ENCODE data around the gene CCDC183.
A peak's percentile ranks its signal among the peaks of the same experiment; 100 is the strongest.
"Not testable (repeated sequence)": the region's sequence is repeated elsewhere in the genome, so short reads cannot be mapped to it uniquely, and the experiment has no call there.

Gene CCDC183

GRCh38 chr9:136839229-136840139 lies 43.3 kb downstream of the CCDC183 start:
- DNase-seq (ENCODE audit: low read depth) = no peak

GRCh38 chr9:136840140-136840876 lies 44.2 kb downstream of the CCDC183 start:
- DNase-seq (ENCODE audit: low read depth) = no peak

GRCh38 chr9:136840877-136841645 lies 44.9 kb downstream of the CCDC183 start:
- DNase-seq (ENCODE audit: low read depth) = peak; percentile 76

- not testable (repeated sequence) for DNase-seq (ENCODE audit: low read depth)
Measured at GRCh38 chr9:136841646-136842379, 45.7 kb downstream of the CCDC183 start.

- DNase-seq (ENCODE audit: low read depth) = peak; percentile 80
Measured at GRCh38 chr9:136842380-136842948, 46.3 kb downstream of the CCDC183 start, which contains the start of gene AJM1. TSS of gene AJM1 (plus strand) at chr9:136842478. CDS start at chr9:136844415, 1,937 bp downstream.

- DNase-seq (ENCODE audit: low read depth) = not testable (repeated sequence)
Measured at GRCh38 chr9:136843159-136843800, 47.1 kb downstream of the CCDC183 start.

GRCh38 chr9:136843801-136844740 lies 47.9 kb downstream of the CCDC183 start:
- peak; percentile 27 for DNase-seq (ENCODE audit: low read depth)

- no peak for DNase-seq (ENCODE audit: low read depth)
Measured at GRCh38 chr9:136844761-136845464, 48.8 kb downstream of the CCDC183 start.

GRCh38 chr9:136845465-136846260 lies 49.5 kb downstream of the CCDC183 start:
- DNase-seq (ENCODE audit: low read depth) = no peak

- DNase-seq (ENCODE audit: low read depth) = no peak
Measured at GRCh38 chr9:136846376-136847087, 50.4 kb downstream of the CCDC183 start.

GRCh38 chr9:136847088-136847825 lies 51.1 kb downstream of the CCDC183 start:
- DNase-seq (ENCODE audit: low read depth) = peak; percentile 71

GRCh38 chr9:136847826-136848392 lies 51.8 kb downstream of the CCDC183 start:
- peak; percentile 88 for DNase-seq (ENCODE audit: low read depth)

- DNase-seq (ENCODE audit: low read depth) = no peak
Measured at GRCh38 chr9:136848393-136849037, 52.4 kb downstream of the CCDC183 start.

- DNase-seq (ENCODE audit: low read depth) = peak; percentile 99
Measured at GRCh38 chr9:136849038-136849959, 53.2 kb downstream of the CCDC183 start, which contains the start of gene PHPT1. TSS of gene PHPT1 (plus strand) at chr9:136849409. CDS start at chr9:136849431, 22 bp downstream.
